Choroid plexus epithelial cell (primary cell): ENCODE measurements around the gene JMJD1C.
"Not testable (repeated sequence)": the region's sequence is repeated elsewhere in the genome, so short reads cannot be mapped to it uniquely, and the experiment has no call there.

Source experiments
- DNase-seq: peaks from one replicate; pipeline ENCODE4 v3.0.0-alpha.2; 2010; ENCODE audit warnings: low read depth
- H3K4me3 ChIP-seq: 2 replicates; pipeline ENCODE4 v1.5.1; 2011; ENCODE audit warnings: low read depth, mild to moderate bottlenecking, control low read depth, low read length, moderate library complexity
- TF ChIP-seq, protein P1 (sequence below): conservative IDR thresholded peaks from 2 replicates; pipeline ENCODE4 v1.5.1; 2011; ENCODE audit warnings: low read depth, mild to moderate bottlenecking, control low read depth, inconsistent platforms, low read length, moderate library complexity

JMJD1C gene

DNA sequence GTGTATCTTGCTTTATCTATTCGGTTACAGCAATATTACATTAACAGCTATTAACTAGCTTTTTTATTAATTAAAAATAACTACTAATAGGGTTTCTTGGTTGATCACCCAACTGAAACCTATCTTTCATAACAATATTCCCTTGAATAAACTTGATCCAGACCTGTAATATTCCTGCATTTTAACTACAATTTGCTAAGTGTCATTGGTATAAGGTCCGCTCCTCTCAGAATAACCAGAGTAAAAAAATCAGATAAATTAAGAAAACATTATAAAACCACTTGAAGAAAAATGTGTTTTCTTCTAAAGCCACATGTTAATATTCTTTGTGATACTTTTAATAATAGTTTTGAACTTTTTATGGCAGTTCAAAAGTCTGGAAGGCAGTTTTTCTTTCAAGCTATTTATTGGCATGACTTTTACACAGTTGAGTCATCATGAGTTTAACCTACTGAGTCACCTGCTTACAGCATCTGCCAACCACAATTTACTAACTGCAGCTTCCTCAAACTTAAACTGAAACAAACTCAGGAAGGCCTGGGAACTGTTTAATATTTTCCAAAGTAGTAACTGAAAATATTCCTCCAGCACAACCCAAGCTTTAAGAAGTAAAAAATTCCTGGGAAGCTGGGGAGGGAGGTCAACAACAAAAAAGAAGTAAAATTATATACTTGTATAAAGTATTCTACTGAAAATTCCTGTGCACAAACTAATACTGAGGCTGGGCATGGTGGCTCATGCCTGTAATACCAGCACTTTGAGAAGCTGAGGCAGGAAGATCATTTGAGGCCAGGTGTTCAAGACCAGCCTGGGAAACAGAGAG lies 229.5 kb downstream of the JMJD1C start:
- no peak overlapping the region for H3K4me3 ChIP-seq
- TF ChIP-seq, protein P1, sequence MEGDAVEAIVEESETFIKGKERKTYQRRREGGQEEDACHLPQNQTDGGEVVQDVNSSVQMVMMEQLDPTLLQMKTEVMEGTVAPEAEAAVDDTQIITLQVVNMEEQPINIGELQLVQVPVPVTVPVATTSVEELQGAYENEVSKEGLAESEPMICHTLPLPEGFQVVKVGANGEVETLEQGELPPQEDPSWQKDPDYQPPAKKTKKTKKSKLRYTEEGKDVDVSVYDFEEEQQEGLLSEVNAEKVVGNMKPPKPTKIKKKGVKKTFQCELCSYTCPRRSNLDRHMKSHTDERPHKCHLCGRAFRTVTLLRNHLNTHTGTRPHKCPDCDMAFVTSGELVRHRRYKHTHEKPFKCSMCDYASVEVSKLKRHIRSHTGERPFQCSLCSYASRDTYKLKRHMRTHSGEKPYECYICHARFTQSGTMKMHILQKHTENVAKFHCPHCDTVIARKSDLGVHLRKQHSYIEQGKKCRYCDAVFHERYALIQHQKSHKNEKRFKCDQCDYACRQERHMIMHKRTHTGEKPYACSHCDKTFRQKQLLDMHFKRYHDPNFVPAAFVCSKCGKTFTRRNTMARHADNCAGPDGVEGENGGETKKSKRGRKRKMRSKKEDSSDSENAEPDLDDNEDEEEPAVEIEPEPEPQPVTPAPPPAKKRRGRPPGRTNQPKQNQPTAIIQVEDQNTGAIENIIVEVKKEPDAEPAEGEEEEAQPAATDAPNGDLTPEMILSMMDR, result no peak
- peak; percentile 93 for DNase-seq

DNA sequence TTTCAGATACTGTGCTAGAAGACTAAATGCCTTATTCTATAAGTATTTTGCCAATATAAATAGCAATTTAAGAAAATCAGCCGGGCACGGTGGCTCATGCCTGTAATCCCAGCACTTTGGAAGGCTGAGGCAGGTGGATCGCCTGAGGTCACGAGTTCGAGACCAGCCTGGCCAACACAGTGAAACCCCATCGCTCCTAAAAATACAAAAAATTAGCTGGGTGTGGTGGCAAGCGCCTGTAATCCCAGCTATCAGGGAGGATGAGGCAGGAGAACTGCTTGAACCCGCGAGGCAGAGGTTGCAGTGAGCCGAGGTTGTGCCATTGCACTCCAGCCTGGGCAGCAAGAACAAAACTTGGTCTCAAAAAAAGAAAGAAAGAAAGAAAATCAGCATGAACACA lies 230.6 kb downstream of the JMJD1C start:
- H3K4me3 ChIP-seq, DNase-seq: not testable (repeated sequence)

DNA sequence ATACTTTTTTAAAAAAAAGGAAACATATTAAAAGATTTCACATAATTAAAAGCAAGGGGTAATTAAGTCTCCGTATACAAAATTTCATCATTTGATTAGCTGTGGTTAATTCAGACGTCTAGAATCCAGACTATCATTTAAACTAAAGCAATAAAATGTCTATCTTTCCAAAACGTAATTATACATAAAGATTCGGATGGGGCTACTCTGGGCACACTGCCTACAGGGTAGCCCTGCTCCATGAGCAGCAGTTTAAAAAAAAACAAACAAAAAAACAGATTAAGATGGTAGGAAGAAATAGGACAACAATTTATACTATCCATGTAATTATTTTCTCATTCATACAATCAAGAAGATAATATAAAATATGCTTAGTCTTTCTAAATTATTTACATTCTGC lies 236.6 kb downstream of the JMJD1C start:
- no peak for DNase-seq
- TF ChIP-seq, protein P1, result no peak
- H3K4me3 ChIP-seq, result no peak overlapping the region

DNA sequence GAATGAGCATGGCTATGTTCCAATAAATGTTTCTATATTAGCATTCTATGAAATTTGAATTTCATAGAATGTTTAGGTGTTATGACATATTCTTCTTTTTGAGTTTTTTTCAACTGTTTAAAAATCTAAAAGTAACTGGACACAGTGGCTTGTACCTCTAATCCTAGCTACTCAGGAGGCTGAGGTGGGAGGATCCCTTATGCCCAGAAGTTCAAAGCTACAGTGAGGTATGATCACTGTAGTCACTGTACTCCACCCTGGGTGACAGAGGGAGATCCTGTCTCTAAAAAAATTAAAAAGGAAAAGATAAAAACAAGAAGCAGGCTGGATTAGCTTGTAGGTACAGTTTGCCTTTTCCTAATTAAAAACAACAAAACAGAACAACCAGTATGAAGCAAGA lies 237.5 kb downstream of the JMJD1C start:
- TF ChIP-seq, protein P1, result no peak
- no peak overlapping the region for H3K4me3 ChIP-seq
- DNase-seq, result no peak

DNA sequence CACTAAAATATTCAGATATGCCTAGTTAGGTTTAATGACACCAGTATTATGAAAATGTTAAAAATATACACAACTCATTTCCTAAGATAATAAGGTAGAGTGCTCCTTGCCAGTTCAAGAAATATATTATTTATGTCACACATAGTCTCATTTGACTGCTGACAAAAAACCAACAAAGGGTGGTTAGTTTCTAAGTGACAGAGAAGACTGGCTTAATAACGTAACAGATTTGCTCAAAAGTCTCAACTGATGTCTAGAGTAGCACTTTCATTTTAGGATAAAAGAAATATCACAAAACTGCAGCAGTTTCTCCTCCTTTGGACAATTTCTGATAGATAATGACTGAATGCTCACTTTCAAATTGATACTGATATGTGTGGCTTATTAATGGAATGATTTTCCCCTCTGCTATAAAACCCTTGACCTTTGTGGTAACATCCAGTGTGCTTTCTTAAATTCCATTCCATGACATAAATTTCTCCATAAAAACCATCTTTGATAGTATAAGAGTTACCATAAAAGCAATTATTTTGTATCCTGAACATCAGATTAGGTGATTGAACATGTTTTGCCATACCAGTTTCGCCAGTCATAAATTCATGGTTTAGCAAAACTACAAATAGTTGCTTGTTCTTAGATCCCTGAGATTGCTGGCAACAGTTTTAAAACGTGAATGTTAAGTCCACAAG lies 238.4 kb downstream of the JMJD1C start:
- no peak overlapping the region for H3K4me3 ChIP-seq
- peak; percentile 38 for DNase-seq
- TF ChIP-seq, protein P1, result no peak

DNA sequence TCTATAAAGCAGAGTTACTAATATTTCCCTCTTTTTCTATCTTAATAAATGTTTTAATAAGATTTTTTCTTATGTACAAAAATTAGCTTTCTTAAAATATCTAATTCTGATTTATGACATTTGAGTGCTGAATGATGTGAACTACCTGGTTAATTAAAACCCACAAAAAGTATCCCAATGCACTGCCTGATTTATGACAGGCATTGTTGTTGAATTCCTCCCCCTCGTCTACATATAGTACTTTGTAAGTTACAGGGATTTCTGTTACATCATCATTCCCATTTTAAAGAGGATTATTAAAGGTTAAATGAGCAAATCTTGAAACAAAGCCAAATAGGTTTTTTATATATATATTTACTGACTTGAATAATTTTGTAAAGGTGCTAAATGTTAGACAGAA lies 241.5 kb downstream of the JMJD1C start:
- no peak overlapping the region for H3K4me3 ChIP-seq
- TF ChIP-seq, protein P1, result no peak
- DNase-seq, result no peak

DNA sequence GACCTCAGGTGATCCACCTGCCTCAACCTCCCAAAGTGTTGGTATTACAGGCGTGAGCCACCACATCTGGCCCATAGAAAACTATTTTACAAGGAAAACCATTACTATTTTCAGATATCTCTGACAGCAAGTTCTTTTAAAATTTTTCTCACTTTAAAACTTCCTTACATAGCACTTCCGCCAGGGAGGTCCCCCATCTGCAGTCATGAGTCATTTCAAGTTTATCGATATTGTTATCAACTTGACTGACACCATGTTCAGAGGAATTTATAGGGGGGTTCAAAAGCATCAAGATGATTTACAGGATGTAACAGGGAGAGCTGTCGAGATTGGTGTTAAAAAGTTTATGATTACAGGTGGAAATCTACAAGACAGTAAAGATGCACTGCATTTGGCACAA lies 243.8 kb downstream of the JMJD1C start:
- DNase-seq, result no peak
- no peak overlapping the region for H3K4me3 ChIP-seq
- TF ChIP-seq, protein P1, result no peak
